NCI-H460 (cell line): ENCODE measurements around the gene HORMAD1. TPM values are rescaled to one million over a fixed set of nuclear protein-coding genes. Genes with fewer than 3 reads are reported as not detected.
A peak's percentile ranks its signal among the peaks of the same experiment; 100 is the strongest.
"Not testable (repeated sequence)": the region's sequence is repeated elsewhere in the genome, so short reads cannot be mapped to it uniquely, and the experiment has no call there.

Experiments
- DNase-seq: peaks from one replicate; pipeline ENCODE4 v3.0.0-alpha.2; 2016; ENCODE audit warnings: low read depth; ENCODE audit errors: extremely low read depth
- total RNA-seq: library from RNA; depleted of rRNA; stranded (reverse); fragments of >200 nt; shearing (Covaris generic); gene quantifications from 2 replicates; pipeline ENCODE4 v1.2.3, GENCODE V29; 2014

The HORMAD1 gene
- total RNA-seq, 1 experiment from 2014 or later: 14.6 TPM

- no peak for DNase-seq
Observed at GRCh38 chr1:150703427-150703826, 17.3 kb downstream of the HORMAD1 start.

DNA sequence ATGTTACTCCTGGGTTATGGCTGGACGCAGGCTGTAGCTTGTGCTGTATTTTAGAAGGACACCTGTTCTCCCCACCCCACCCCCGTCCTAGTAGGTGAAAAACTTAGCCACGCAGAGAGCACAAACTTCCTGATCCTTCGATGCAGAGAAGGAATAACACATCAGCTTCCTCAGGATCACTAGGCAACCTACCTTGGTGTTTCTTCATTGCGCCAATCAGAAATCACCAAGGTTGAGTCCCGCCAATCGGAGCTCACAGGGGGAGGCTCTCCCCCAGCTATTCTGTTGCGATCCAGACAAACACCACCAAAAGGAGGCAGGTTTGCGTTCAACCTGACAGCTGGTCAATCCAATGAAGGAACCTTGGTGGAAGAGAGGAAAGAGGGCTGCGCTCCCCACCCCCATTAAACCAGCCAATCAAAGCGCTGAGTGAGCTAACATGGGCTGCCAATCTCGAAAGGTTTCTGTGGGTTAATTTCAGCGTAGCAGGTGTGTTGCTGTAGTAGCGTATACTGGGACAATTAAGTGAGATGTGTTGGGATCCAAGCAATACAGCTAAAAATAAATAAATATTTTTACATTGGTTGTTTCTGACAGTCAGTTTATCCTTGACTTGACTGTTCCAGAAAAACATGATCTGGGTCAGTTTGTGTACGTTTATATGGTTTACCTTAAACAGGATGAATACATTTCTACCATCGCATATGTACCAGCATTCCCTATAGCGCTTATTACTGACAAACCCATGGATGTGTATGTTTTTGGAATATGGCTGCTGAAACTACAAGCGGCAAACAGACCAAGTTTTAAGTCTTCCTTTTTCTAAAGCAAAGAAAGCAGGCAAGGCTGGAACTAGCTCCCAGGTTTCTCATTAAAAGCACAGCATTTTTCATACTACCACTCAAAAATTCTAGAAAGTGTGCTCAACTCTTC, 23.4 kb downstream of the HORMAD1 start, which contains the start of gene GOLPH3L:
Gene GOLPH3L, minus strand, starts transcription at position 160 of the 933 bp plus-strand sequence. CDS start 2,316 bp downstream, outside the sequence.
- DNase-seq: peak; percentile 100

DNA sequence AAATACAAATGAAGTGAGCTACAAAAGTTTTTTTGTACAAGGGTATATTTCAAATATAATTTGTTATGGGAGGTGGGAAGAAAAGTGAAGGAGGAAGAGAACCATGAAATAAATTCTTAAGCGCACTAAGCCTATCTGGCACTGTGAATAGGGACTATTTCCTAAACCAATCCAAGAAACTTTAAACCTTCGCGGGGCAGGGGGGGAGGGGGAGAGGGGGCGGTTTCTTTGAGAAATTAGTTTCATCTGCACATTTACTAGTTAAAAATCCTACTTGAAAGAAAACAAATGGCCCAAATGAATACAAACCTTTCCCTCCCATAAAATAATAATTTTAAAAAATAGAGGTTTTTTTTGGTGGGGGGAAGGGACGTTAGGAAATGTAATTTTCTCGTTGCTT, 24.1 kb downstream of the HORMAD1 start:
- no peak for DNase-seq

DNA sequence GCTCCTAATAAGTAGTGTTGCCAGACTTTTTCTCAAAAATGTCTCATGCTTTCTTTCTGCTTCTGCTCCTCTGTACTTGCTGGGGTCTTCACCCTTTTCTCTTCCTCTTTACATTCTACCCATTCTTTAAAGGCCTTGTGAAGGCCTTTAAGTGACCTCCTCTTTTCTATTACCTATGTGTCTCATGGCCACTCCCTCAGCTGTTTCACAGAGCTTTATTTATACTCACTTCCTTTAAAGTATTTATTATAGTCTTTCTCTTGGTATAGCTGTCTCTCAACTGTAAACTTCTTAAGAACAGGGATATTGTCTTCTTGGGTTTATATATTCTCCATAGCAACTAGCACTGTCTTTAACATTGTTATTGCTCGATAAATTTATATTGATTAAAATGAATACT, 24.5 kb downstream of the HORMAD1 start:
- DNase-seq: no peak

DNA sequence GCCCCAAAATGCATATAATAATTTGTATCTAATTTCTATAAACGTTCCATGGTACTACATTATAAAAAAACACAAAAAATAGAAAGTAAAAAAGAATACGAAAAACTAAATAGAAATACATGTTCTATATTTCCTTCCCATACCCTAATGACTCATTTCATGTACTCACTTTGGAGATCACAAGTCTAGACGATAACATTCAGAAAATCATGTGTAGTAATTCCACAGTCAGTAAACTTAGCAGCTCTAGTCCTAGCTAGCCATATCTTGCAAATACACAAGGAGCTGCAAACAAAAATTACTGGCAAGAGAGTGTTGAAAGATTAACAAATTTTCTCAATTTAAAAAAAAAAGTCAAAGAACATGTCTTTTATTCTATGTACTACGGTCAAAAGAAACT, 25.1 kb downstream of the HORMAD1 start:
- DNase-seq: no peak

DNA sequence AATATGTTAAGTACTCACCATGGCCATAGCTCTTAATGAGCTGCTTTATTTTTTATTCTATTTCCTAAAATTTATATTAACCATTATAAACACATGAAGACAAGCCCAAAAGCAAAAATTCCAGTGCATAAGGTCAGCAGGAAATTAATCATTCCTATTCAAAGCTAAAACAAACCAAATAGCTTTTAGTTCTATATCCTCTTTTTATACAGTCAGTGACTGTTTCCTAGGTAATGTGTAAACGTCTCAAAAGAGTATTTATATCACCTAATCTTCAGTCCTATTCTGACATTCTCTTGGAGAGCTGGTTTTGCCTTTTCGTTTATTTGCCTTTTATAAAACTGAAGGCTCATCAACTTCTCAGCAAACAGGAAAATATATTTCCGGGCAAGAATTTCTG, 28.0 kb downstream of the HORMAD1 start:
- no peak for DNase-seq

DNA sequence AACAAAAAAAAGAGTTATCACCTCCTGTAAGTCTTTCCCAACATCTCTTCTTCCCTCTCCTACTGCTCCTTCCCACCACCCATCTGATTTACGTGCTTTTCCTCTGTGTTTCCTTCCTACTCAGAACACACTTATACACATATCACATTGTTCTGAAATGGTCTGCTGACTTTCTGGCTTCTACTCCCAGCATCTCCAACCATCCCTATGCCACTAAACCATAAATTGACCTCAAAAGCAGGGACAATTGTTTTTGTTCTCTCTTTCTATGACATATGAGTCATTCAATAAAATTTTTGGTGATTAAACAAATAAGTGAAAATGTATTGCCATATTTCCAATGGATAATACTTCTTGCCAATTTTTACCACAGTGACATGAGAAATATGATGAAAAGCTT, 31.9 kb downstream of the HORMAD1 start:
- no peak for DNase-seq

GRCh38 chr1:150686275-150686674, 34.4 kb downstream of the HORMAD1 start:
- DNase-seq: no peak

GRCh38 chr1:150683914-150684313, 36.8 kb downstream of the HORMAD1 start:
- no peak for DNase-seq

DNA sequence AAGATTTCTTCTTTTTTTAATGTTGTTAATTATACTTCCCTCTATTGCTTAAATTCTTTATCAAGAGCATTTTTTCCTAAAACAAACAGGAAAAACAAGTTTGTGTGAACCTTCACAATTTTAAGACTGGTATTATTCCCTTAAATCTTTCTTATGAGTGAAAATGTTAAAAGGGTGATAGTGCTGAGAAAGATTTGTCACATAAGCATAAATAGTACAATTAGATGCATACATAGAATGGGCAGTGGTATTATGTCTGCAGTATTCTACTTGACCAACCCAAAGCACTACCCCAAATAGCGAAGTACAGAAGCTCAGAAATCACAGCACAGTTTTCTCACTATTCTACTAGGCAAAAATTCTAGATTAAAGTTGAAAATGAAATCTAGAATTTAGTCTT, 41.7 kb downstream of the HORMAD1 start:
- no peak for DNase-seq

GRCh38 chr1:150674881-150675280, 45.8 kb downstream of the HORMAD1 start:
- no peak for DNase-seq

DNA sequence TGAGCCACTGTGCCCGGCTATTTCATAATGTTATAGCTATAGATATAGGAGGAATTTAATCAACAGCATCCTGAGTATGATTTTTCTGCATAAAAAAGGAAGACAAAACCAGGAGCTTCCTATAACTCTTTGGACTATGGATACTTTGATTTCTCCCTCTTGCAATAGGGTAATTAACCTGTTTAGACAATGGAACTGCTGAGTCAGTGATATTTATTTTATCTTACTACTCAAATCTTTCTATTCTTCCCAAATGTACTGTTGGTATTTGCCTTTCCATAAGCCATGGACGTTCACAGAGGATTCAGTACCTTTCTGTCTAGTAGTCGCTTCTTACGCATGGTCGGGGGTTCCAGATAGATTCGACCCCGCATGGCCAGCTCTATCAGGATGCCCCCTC, 57.4 kb downstream of the HORMAD1 start:
- DNase-seq: no peak

GRCh38 chr1:150662811-150663210, 57.9 kb downstream of the HORMAD1 start:
- DNase-seq: no peak

GRCh38 chr1:150661156-150661555, 59.5 kb downstream of the HORMAD1 start:
- DNase-seq: no peak

GRCh38 chr1:150660584-150660983, 60.1 kb downstream of the HORMAD1 start:
- no peak for DNase-seq

DNA sequence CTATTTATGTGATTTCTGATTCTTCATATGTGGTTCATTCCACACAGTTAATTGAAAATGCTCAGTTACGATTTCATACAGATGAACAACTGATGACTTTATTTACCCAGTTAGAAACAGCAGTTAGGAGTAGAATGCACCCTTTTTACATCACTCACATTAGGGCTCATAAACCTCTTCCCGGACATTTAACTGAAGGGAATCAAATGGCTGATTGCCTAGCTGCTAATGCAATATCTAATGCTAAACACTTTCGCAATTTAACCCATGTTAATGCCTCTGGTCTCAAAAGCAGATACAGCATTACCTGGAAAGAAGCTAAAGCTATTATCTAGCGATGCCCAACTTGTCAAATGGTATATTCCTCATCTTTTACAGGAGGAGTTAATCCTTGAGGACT, 63.6 kb downstream of the HORMAD1 start:
- not testable (repeated sequence) for DNase-seq

DNA sequence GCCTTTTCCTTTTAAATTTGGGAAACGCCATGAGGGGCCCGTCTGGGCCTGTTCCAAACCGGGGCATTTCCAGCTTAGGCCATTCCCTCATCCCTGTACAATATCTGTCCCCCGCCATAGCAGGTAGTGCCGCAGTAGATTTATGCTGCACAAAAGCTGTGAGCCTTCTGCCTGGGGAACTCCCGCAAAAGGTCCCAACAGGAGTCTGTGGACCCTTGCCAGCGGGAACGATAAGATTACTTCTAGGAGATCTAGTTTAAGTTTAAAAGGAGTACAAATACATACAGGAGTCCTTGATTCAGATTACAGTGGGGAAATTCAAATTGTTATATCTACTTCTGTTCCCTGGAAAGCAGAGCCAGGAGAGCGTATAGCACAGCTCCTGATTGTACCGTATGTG, 66.1 kb downstream of the HORMAD1 start:
- not testable (repeated sequence) for DNase-seq

DNA sequence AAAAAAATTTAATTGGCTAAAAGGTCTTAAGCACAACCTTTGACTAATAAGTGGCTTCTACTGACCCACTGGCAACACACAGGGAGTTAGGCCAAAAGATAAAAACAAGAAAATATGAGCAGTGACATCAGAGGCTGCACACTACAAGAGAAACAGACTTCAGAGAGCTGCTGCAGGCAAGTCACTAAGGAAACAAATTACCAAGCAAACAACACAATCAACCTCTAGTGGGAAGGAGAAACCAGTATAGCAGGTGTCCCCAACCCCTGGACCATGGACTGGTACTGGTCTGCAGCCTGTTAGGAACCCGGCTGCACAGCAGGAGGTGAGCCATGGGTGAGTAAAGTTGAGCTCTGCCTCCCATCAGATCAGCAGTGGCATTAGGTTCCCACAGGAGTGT, 70.5 kb downstream of the HORMAD1 start:
- no peak for DNase-seq

DNA sequence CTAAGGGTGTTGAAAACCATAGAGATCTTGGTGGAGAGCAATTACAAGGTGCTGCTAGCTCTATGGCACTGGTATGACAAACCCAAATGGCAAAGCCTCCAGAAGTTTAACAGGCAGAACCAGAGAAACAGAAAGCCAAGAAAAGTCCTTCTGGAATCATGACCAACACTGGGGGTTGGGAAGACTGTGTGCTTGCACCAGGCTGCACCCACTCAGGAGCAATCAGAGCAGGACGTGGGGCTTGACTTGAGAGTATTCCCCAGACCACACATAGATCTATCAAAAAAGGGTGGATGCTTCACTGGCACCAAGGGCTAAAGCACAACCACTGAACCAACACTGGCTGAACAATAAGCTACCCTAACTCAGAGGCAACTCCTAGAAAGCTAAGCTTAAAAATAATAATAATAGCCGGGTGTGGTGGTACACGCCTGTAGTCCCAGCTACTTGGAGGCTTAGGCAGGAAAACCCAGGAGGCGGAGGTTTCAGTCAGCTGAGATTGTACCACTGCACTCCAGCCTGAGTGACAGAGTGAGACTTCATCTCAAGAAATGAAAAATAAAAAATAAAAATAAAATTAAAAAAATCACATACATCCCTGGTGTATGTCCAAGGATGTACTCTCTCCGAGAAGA, 71.1 kb downstream of the HORMAD1 start:
- no peak for DNase-seq
